Progenitor cell of endocrine pancreas (in vitro differentiated cells): ENCODE data around the gene USP17L24. TPM values are rescaled to one million over a fixed set of nuclear protein-coding genes. Genes with fewer than 3 reads are reported as not detected.

Source experiments
- total RNA-seq: library from RNA; stranded (reverse); gene quantifications from 2 replicates; pipeline ENCODE4 v1.2.1, GENCODE V29; 2021

USP17L24 gene
- total RNA-seq, 1 donor from 2014 or later = not detected

Other genes starting within 250 kb of the USP17L24 start
- not detected in 2 replicates for gene FAM90A26, start 154.8 kb upstream of the USP17L24 start, total RNA-seq
- gene USP17L10, start 114.5 kb upstream of the USP17L24 start, total RNA-seq = not detected in 2 replicates
- gene USP17L11, start 109.8 kb upstream of the USP17L24 start, total RNA-seq = not detected in 2 replicates
- not detected in 2 replicates for gene USP17L12, start 105.0 kb upstream of the USP17L24 start, total RNA-seq
- not detected in 2 replicates for gene USP17L13, start 100.3 kb upstream of the USP17L24 start, total RNA-seq
- not detected in 2 replicates for gene USP17L15, start 90.8 kb upstream of the USP17L24 start, total RNA-seq
- not detected in 2 replicates for gene USP17L17, start 81.3 kb upstream of the USP17L24 start, total RNA-seq
- gene USP17L18, start 76.5 kb upstream of the USP17L24 start, total RNA-seq = not detected in 2 replicates
- gene USP17L19, start 71.8 kb upstream of the USP17L24 start, total RNA-seq = not detected in 2 replicates
- gene USP17L20, start 67.0 kb upstream of the USP17L24 start, total RNA-seq = not detected in 2 replicates
- gene USP17L21, start 62.3 kb upstream of the USP17L24 start, total RNA-seq = not detected in 2 replicates
- not detected in 2 replicates for gene USP17L22, start 57.5 kb upstream of the USP17L24 start, total RNA-seq
- not detected in 2 replicates for gene USP17L25, start 4.7 kb downstream of the USP17L24 start, total RNA-seq
- gene USP17L26, start 9.5 kb downstream of the USP17L24 start, total RNA-seq = not detected in 2 replicates
- not detected in 2 replicates for gene USP17L5, start 14.2 kb downstream of the USP17L24 start, total RNA-seq
- not detected in 2 replicates for gene USP17L27, start 19.0 kb downstream of the USP17L24 start, total RNA-seq
- not detected in 2 replicates for gene USP17L28, start 23.7 kb downstream of the USP17L24 start, total RNA-seq
- not detected in 2 replicates for gene USP17L29, start 28.5 kb downstream of the USP17L24 start, total RNA-seq
- gene USP17L30, start 38.0 kb downstream of the USP17L24 start, total RNA-seq = not detected in 2 replicates
- gene DEFB131A, start 119.2 kb downstream of the USP17L24 start, total RNA-seq = not detected in 2 replicates